Measurements from ENCODE around the gene ARL6IP1. TPM values are rescaled to one million over a fixed set of nuclear protein-coding genes. Genes with fewer than 3 reads are reported as not detected.

The ARL6IP1 gene
- total RNA-seq, 1 donor from 2014 or later = 238 TPM

DNA sequence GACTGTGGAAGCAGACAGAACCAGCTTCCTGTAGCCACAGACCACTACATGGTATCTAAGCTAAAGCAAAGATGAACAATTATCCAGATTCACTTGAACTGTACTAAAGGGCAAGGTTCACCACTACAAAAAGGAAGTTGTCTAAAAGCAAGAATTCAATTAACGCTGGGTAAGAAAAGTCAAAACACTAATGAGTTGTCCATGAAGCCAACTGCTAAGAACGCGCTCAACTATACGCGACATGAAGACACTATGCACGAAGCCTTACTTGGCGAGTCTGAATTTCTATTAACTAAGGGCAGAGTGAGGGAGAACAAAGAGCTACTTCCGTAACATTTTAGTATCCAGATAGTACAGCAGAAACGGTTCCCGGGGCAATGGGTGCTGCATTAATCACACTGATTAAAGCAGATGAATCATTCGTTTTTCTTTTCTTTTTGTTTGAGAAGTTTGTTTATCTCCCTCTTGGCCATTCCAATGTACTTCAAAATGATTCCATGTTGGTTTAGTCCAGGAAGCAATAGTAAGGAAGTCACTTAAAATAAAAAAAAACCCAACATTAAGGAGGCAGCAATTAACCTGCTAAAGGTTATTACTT is 8.4 kb downstream of the ARL6IP1 start:
- Mint-ChIP-seq H3K4me3 (ENCODE audit: unreplicated experiment) (no peak overlapping the region), H3K36me3 (ENCODE audit: unreplicated experiment) (peaks cover 10% of the 10 kb centered on the region), H3K9me3 (ENCODE audit: unreplicated experiment) (peaks cover 10% of the 10 kb centered on the region), H3K27ac (ENCODE audit: unreplicated experiment) (no peak overlapping the region), H3K27me3 (ENCODE audit: unreplicated experiment) (no peaks in the 10 kb centered on the region), H3K4me1 (ENCODE audit: low read depth, unreplicated experiment) (peaks cover 14% of the 10 kb centered on the region)
- no peak for DNase-seq
- TF ChIP-seq, protein P1, sequence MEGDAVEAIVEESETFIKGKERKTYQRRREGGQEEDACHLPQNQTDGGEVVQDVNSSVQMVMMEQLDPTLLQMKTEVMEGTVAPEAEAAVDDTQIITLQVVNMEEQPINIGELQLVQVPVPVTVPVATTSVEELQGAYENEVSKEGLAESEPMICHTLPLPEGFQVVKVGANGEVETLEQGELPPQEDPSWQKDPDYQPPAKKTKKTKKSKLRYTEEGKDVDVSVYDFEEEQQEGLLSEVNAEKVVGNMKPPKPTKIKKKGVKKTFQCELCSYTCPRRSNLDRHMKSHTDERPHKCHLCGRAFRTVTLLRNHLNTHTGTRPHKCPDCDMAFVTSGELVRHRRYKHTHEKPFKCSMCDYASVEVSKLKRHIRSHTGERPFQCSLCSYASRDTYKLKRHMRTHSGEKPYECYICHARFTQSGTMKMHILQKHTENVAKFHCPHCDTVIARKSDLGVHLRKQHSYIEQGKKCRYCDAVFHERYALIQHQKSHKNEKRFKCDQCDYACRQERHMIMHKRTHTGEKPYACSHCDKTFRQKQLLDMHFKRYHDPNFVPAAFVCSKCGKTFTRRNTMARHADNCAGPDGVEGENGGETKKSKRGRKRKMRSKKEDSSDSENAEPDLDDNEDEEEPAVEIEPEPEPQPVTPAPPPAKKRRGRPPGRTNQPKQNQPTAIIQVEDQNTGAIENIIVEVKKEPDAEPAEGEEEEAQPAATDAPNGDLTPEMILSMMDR (IDR thresholded peaks at IDR 0.05; ENCODE audit: partially characterized antibody, unreplicated experiment) = no peak

- H3K9me3 Mint-ChIP-seq (ENCODE audit: unreplicated experiment) = peaks cover 10% of the 10 kb centered on the region
- H3K27ac Mint-ChIP-seq (ENCODE audit: unreplicated experiment) = peak within 1 kb of the TSS; percentile 89
- H3K4me1 Mint-ChIP-seq (ENCODE audit: low read depth, unreplicated experiment) = peaks cover 31% of the 10 kb centered on the region
- DNase-seq = peak; percentile 90
- peaks cover 16% of the 10 kb centered on the region for H3K36me3 Mint-ChIP-seq (ENCODE audit: unreplicated experiment)
- H3K27me3 Mint-ChIP-seq (ENCODE audit: unreplicated experiment) = no peaks in the 10 kb centered on the region
- peak within 1 kb of the TSS; percentile 95 for H3K4me3 Mint-ChIP-seq (ENCODE audit: unreplicated experiment)
- TF ChIP-seq, protein P1 (IDR thresholded peaks at IDR 0.05; ENCODE audit: partially characterized antibody, unreplicated experiment) = no peak
These were observed 11.3 kb downstream of the ARL6IP1 start, which contains the start of gene RPS15A for GRCh38 chr16:18789850-18790706. Gene RPS15A, minus strand, starts transcription at chr16:18790334. Its CDS starts 1,221 bp downstream, at chr16:18789113.

DNA sequence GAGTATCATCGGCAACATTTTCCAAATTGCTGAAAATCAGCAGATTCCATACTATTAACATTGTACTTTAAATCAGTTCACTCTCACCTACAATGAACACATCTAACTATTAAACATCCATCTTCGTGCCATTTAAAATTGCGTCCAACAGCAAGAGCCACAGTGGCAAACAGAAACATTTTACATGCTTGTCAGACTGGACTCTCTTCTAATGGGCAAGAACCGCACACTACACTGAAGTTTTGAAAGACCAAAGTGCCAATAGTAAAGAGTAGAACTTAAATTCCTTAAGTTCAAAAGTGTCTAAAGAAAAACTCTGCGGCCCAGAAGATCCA is 11.9 kb downstream of the ARL6IP1 start:
- no peak for DNase-seq
- TF ChIP-seq, protein P1 (IDR thresholded peaks at IDR 0.05; ENCODE audit: partially characterized antibody, unreplicated experiment) = no peak
- Mint-ChIP-seq H3K4me3 (ENCODE audit: unreplicated experiment) (peak overlapping the region; percentile 95), H3K36me3 (ENCODE audit: unreplicated experiment) (peaks cover 16% of the 10 kb centered on the region), H3K27ac (ENCODE audit: unreplicated experiment) (peak overlapping the region; percentile 89), H3K27me3 (ENCODE audit: unreplicated experiment) (no peaks in the 10 kb centered on the region), H3K4me1 (ENCODE audit: low read depth, unreplicated experiment) (peaks cover 32% of the 10 kb centered on the region), H3K9me3 (ENCODE audit: unreplicated experiment) (peaks cover 10% of the 10 kb centered on the region)

DNA sequence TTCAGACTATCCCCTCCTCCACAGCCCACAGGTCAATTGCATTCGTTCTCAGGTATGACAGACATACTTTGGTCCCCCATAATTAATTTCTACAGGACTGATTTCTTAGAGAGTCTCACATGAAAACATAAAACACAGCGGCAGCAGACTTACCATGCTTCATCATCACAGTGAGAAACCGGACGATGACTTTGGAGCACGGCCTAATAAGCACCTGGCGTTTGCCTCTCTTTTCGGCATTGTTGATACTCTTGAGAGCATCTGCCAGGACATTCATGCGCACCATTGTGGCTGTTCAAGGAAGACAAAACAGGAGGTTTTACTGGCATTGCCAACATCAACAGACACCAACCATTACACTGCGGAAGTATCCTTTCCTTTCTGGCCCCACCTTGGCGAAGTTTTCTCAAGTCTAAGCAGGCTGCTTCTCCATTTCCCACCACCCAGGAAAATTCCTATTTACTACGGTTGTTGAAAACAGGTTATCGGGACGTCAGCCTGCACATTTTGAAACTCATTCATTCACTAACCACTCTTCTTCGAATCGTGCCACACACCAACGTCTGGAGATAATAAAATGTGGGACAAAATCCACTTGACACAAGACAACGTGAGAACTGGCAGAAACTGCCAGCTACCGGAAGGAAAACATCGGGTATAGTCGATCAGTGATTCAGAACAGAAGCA is 12.4 kb downstream of the ARL6IP1 start:
- H3K27ac Mint-ChIP-seq (ENCODE audit: unreplicated experiment) = peak overlapping the region; percentile 89
- H3K4me3 Mint-ChIP-seq (ENCODE audit: unreplicated experiment) = peak overlapping the region; percentile 95
- peaks cover 10% of the 10 kb centered on the region for H3K9me3 Mint-ChIP-seq (ENCODE audit: unreplicated experiment)
- H3K4me1 Mint-ChIP-seq (ENCODE audit: low read depth, unreplicated experiment) = peaks cover 32% of the 10 kb centered on the region
- TF ChIP-seq, protein P1 (IDR thresholded peaks at IDR 0.05; ENCODE audit: partially characterized antibody, unreplicated experiment) = no peak
- DNase-seq = no peak
- no peaks in the 10 kb centered on the region for H3K27me3 Mint-ChIP-seq (ENCODE audit: unreplicated experiment)
- peaks cover 16% of the 10 kb centered on the region for H3K36me3 Mint-ChIP-seq (ENCODE audit: unreplicated experiment)

Data from glutamatergic neuron (in vitro differentiated cells).